Activated T-cell treated with anti-CD3 and anti-CD28 coated beads for 1 hour (primary cell): ENCODE results near the gene AVPI1.

Source experiments
- DNase-seq: peaks from one replicate; pipeline ENCODE4 v3.0.0-alpha.2; 2020; ENCODE audit warnings: low read depth

The AVPI1 gene, protein sequence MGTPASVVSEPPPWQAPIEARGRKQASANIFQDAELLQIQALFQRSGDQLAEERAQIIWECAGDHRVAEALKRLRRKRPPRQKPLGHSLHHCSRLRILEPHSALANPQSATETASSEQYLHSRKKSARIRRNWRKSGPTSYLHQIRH

DNA sequence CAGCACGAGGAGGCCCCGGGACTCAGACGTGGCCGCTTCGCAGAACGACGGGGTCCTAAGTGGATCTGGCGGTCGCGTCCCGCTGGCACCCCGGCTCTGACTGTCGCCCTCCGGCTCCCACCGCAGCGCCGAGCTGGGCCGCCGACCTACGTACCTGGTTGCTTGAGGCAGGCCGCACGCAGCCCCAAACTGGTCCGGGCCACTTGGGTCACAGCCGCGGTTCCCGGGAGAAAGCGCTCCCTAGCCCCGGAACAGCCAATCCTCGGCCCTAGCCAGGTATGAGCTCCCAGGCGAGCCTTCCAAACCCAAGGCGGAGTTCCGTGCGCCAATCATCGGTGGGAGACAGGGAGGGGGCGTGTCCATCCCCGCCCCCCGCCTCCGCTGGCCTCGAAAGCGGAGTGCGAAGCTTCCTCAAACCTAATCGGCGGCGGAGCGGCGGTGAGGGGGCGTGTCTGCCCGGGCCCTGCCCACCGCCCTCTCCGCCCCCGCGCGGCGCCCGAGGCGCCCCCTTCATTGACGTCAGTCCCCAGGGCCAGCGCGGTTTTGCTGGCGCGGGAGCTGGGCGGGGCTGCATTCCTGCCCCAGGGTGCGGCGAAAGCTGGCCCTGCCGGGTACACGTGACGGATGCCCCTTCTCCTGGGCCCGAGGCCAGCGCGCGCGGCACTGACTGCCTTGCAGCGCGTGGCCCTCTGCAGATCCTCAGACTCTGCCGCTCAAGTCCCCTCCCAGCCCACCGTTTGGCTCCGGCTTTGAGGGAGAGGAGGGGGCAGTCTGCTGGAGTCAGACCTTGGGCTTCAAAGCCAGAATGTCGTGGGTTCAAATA lies at the start of gene AVPI1:
Gene AVPI1, minus strand, starts transcription at position 280 of the 823 bp plus-strand sequence. CDS start 7,336 bp downstream, outside the sequence.
- peak; percentile 94 for DNase-seq

DNA sequence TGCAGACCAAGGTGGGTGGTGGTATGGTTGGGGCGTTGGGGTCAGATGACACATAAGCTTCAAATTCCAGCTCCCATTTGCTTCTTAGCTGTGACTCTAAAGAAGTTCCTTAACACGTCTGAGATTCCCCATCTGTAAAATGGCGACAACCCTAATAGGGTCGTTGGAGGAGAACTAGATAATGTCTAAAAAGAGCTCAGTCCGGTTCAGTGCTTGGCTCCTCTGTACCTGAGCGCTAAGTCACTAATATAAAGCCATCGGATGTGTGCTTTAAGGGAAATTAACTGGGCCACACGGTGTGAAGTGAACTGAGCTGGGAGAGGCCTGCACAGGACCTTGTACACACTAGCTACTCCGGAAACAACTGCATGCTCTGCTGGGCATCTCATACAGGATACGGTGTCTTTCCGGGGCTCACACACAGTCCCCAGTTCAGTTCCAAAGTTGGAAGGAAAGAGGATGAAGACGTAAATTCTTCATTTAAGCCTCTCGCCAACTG lies 49.4 kb upstream of the AVPI1 start:
- DNase-seq = no peak

DNA sequence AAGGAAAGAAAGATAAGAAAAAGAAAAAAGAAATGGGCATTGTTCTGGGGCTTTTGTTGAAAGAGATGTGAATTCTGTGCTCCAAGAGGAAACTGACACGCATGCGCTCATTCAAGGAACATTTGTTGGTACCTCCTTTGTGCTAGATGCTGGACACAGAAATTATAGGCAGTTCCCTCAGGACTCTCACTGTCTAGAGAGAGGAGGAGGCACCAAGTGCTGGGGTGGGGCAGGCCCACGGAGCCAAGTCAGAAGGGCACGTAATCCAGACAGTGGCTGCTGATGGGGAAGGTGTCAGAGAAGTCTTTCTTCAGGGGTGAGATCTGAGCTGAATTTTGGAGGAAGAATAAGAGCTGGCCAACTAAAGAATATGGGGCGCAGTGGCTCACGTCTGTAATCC lies 47.0 kb upstream of the AVPI1 start:
- no peak for DNase-seq

DNA sequence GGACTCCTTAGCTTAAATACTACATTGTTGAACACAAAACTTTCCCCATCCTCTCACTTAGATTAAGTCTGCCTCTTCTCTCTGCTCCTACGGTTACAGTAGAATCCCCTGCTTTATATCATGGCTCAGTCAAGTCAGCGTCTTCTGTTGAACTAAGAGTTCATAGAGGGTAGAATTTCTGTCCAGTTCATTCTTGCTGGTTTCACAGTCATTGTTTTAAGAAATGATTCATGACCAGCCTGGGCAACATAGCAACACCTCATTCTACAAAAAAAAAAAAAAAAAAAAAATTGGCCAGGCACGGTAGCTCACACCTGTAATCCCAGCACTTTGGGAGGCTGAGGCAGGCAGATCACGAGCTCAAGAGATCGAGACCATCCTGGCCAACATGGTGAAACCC lies 46.2 kb upstream of the AVPI1 start:
- DNase-seq = no peak

DNA sequence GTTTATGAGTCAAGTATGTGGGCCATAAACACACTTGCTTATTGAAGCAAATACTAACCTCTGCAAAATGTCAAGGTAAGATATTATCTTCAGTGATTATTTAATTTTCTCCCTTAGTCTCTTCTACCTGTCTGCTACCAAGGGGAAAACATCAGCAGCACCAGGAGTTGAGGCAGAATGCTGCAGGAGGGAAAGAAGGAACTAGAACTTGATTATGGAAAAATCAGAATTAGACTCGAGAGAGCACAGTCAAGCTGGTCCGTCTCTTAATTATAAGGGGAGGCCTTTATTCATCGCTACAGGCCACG lies 45.0 kb upstream of the AVPI1 start:
- no peak for DNase-seq

DNA sequence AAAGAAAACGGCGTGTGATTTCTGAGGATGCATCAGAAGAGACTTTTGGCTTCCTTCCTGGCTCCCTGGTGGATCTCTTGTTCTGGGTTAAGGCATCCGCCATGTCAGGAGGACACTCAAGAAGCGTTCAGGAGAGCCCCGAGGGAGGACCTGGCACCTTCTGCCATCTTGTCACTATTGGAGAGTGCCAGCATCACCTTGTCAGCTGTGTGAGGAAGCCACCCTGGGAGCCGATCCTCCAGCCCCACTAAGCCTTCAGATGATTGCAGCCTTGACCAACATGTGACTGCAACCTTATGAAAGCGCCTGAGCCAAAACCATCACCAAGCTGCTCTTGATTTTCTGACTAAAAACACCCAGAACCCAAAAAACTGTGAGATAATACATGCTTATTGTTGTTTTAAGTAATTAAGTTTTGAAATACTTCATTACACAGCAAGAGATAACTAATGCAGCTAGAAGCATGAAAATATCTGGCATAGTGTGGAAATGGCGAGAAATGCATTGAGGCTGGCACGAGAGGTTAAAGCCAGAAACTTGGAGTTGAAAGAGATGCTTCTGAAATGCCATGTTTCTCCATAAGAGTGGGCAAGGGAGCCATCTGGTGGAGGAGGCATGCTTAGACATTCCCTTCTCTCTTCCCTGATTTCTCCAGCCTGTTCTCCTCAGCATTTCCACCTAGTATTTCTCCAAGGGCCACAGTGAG lies 44.5 kb upstream of the AVPI1 start:
- peak; percentile 47 for DNase-seq

DNA sequence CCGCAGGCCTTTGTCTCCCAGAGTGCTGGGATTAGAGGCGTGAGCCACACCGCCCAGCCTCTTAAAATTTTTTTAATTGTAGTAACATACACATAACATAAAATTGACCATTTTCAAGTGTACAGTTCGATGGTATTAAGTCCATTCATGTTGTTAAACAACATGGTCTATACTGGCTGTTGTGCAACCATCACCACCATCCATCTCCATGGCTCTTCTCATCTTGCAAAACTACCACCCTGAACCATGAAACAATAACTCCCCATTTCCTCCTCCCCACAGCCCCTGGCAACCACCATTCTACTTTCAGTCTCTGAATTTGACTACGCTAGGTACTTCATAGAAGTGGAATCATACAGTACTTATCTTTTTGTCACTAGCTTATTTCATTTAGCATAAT lies 42.0 kb upstream of the AVPI1 start:
- no peak for DNase-seq

DNA sequence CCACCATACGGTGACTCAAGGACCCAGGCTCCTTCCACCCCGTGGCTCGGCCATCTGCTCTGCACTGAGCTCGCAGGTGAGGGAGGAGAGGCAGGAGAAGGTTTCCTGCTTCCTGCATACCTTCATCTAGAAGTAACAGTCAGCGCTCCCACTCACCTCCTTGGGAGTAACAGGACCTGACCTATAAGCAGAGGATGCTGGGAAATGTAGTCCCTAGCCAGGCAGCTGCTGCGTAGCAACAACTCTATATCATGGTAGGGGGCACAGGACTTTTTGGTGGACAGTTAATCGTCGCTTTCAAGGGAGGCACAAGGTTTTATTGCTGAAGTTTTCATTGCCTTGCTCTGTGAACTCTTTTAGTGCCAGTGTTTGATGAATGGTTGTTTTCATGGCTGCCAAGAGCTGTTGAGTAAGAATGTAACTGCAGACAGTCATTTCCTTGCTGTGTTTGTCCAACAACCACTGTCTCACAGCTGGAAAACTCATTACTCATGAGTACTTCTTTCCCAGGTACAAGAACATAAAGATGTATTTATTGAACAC lies 39.7 kb upstream of the AVPI1 start:
- no peak for DNase-seq

DNA sequence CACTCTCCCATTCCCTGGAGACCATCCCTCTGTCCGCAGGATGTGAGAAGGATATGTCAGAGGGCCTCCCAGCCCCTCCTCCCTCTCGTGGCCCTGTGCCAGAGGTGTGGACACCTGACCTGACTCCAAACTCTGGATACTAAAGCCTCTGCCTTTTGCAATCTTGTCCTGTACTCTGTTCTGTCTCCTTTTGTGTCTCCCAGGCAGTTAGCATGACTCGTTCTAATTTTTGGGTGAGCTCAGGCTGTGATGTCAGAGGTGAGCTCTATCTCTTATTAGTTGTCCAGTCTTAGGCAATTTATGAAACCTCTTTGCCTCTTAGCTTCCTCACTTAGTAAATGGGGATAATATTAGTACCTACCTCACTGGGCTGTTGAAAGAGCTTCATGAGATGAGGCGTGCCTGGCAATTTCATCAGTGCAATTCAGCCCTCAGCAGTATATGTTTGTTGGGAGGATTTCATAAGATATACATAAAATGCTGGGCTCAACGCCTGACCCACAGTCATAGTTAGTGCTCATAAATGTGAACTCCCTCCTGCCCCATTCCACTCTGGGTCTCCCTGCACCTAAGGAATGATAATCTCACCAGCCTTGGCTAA lies 37.4 kb upstream of the AVPI1 start:
- no peak for DNase-seq

DNA sequence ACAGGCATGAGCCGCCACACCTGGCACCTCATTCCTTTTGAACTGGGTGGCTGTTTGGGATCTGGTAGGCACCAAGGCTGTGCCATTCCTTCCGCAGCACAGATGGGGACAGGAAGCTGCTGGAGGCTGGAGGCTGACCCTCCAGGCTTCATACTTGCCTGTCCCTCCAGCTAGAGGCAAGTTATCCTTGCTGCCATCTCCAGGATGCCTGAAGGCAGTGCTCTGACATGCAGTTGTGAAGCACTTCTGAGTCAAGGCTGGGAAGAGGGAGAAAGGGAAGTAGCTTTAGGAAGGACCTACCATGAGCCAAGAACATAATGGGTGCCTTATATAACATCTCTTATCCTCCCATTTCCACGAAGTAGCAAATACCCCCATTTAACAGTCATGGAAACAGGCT lies 36.0 kb upstream of the AVPI1 start:
- no peak for DNase-seq

DNA sequence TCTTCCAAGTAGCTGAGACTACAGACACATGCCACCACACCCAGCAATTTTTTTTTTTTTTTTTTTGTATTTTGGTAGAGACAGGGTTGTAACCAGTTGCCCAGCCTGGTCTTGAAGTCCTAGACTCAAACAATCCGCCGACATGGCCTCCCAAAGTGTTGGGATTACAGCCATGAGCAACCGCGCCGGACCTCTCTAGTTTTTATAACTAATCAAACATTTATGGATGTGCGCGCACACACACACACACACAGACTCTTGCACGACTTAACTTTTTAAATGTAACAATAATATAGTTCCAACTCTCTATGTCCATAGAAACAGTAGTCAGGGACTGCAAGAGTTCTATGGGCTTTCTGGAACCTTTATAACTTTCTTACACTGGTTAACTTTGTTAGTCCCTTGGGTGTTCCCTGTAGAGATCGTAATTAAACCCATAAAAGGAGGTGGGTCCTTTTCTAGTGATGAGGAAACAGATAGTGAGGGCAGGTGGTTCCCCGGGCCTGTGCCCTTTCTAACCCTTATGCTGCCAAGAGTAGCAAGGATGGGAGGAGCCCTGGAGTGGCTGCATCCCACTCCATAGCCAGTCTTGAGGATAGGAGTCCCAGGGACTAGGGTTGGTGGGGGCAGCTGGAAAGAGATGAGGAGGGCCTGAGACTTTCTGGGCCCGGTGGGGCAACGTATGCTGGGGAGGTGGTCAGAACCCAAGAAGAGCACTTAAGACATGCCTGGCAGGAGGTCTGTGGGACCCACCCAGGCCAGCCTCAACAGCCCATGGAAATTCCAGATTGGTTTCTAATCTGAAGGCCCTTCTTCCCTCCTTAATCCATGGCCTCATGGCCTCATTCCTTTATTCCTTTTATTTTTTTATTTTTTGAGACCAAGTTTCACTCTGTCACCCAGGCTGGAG lies 35.1 kb upstream of the AVPI1 start:
- DNase-seq = no peak

DNA sequence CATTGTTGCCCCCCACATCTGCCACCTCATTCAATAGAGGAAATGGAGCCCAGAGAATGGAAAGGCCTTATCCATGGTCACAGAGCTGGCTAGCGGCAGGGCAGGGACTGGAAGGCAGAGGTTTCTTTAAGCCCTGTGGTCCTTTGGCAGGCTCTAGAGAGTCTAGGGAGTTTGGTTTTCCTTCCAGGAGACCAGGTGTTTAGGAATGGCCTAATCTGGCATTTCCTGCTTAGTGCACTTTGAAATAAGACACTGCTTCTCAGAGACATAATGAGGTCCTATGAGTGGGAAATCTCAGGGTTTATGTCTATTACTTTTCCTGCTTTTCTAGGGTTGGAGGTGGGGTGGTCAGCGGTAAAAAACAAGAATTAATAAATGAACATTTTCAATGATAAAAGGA lies 32.6 kb upstream of the AVPI1 start:
- DNase-seq = no peak

DNA sequence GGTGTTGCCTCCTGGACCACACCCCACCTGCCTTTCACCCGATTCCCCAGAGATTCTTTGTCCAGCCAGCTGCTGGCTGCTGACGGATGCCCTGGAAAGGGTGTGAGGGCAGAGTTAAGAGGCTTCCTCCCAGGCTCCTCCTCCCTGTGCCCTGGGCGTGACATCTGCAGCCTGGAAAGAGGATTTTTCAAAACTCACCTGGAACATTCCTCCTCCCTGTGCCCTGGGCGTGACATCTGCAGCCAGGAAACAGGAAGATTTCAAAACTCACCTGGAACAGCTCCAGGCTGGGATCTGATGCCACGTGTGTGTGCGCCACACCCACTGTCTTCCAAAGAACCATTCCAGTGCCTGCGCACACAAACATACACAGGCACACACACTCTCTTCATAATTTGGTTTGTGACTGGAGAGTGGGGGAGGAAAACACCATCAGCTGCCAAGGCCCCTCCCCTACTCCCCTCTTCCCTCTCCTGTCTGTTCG lies 31.7 kb upstream of the AVPI1 start:
- no peak for DNase-seq

DNA sequence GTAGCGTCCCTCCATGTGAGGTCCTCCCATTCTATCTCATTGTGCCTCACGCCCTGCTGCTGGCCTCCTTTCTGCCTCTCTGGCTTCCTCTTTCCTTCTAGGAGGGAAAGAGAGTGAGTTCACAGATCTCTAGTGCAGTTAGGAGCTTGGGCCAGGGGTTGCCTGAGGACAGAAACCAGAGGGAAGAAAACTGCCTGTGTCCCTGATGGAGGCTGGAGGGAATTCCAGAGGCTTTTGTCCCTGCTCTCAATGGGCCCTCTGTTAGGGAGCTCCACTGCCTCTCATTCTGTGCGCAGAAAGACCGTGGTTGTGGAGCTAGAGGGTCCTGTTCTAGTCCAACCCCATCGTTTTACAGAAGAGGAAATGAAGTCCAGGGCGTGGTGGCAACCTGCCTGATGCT lies 31.1 kb upstream of the AVPI1 start:
- no peak for DNase-seq

DNA sequence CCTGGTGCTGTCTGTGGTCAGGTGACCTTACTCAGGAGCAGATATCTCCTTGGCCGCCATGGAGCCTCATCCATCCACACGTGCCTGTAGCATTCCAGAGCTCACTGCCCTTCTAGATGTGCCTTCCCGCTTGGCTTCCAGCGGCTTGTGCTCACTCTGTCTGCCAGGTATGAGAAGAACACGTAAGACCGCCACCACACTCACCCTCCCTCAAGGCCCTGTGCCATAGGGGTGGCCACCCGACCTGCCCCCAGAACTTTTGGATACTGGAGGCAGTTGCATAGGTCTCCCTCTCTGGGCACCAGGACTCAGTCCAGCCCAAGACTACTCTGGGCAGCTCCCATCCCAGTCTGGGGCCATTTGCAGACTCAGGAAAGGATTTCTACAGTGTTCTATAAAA lies 30.6 kb upstream of the AVPI1 start:
- no peak for DNase-seq

DNA sequence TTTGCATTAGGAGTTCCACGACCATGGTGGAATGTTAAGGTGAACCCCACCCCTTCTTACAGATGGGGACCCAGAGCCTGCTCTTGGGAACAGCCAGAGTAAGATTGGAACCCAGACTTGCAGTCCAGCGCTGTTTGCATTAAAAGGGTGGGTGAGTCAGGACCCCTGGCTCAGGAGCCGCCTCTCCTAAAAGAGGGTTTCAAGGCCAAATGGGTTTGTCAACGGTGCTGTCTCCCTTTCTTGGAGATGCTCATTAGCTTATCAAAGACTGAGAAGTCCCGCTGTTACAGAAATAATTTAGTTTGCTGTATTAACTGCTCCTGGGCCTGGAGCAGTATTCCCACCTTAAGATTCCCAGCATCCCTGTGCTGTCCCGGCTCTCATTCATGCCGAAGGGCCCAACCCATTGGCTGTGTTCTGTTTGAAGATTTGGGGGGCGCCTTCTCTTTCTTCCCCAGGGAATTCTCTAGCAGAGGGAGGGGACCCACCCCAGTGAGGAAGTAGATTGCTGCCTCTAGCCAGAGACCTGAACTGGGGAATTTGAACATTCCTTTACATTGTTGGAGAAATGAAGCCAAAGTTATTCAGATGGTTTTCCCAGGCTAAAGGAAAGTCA lies 28.3 kb upstream of the AVPI1 start:
- DNase-seq = no peak

DNA sequence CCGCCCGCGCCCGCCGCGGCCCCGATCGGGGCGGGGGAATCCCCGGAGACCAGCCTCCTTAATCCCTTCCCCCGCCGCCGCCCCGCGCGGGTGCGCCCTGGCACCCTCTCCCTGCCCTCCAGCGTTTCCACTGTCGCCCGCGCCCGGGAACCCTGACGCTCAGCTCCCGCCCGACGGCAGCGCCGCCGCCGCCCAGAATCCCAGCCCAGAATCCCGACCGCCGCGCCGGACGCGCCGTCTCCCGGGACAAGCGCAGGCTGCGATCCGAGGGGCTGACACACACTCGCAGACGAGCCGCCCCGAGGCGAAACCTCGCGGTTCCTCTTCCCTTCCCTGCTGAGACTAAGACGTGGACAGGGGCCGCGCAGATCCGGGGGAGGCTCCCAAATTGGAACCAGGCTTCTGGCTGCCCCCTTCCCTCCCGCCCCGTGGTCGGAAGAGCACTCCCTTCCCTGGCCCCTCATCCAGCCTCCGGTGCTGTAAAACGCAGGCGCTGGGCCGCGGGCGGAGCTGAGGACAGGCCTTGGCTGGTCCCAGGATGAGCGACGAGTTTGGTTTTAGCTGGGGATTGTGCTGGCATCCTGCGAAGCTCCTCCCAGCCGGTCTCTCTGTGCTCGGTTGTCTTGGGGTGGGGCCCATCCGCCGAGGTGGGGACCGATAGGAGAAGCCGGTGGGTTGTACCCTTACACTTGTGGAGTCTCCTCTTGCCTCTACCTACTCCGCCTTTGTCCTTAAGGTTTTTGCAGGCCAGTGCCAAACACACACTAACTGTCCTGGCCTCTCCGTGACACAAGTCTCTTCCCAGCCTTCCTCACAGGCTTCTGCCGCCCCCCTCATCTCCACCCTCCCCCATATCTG lies 27.6 kb upstream of the AVPI1 start:
- DNase-seq = no peak

DNA sequence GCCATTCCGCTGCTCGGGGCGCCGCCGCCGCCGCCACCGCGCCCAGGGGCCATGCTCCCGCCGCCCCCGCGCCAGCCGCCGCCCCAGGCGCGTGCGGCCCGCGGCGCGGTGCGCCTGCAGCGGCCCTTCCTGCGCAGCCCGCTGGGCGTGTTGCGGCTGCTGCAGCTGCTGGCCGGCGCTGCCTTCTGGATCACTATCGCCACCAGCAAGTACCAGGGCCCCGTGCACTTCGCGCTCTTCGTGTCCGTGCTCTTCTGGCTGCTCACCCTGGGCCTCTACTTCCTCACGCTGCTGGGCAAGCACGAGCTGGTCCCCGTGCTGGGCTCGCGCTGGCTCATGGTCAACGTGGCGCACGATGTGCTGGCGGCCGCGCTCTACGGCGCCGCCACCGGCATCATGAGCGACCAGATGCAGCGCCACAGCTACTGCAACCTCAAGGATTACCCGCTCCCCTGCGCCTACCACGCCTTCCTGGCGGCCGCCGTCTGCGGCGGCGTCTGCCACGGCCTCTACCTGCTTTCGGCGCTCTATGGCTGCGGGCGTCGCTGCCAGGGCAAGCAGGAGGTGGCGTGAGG lies 26.9 kb upstream of the AVPI1 start:
- DNase-seq = peak; percentile 25

DNA sequence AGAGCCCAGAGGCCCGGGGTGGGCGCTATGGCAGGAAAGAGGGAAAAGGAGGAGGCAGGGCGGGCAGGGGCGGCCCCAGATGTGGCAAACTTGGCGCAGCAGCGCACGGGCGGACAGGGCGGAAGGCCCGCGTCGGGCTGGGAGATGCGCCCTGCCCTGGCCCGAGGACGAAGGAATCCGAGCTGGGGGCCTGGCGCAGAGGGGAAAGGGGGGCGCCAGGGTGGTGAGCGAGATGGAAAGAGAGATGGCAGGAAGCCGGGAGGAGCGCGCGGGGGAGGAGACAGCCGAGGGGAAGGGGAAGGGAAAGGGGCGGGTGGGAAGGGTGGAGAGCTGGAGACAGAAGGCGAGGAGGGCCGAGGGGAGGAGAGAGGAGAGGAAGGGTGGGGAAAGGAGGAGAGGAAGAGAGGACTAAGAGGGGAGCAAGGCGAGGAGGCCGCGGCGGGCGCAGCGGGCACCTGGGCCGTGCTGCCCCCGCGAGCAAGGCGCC lies 26.3 kb upstream of the AVPI1 start, which contains the start of gene MARVELD1:
Gene MARVELD1, plus strand, starts transcription at position 392 of the 487 bp plus-strand sequence. CDS start 147 bp downstream, outside the sequence.
- DNase-seq = no peak
